NCI-H2171 (cell line): ENCODE results near the gene RMI2.
"Not testable (repeated sequence)": the region's sequence is repeated elsewhere in the genome, so short reads cannot be mapped to it uniquely, and the experiment has no call there.

Experiments
- DNase-seq: peaks from one replicate; lab custom pipeline; 2025; lab: John Stamatoyannopoulos, UW

RMI2 gene

GRCh38 chr16:11354733-11355574 is 9.7 kb downstream of the RMI2 start:
- DNase-seq = peak; percentile 21

- DNase-seq = no peak
Measured at GRCh38 chr16:11355862-11356261, 10.6 kb downstream of the RMI2 start.

GRCh38 chr16:11356573-11357331 is 11.5 kb downstream of the RMI2 start:
- no peak for DNase-seq

- DNase-seq = no peak
Measured at GRCh38 chr16:11358531-11358930, 13.3 kb downstream of the RMI2 start.

DNA sequence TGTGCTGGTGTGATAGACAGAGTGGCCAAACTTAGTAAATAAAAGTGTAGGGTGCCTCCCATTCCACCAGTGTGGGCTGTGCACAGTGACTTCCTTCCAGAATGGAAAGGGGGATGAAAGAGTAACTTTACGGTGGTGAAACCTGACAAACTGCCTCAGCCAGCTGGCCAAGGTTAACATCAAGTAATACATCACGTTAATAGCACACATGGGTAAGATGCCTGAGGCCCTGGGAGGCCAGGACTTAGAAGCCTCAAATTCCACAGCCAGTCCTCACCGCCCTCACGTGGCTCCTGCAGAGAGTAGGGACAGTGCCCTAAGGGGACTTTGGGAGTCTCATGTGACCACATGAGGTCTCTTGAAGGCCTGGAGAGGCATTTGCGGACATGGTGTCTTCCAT is 14.1 kb downstream of the RMI2 start:
- no peak for DNase-seq

- no peak for DNase-seq
Measured at GRCh38 chr16:11360641-11361373, 15.5 kb downstream of the RMI2 start.

DNA sequence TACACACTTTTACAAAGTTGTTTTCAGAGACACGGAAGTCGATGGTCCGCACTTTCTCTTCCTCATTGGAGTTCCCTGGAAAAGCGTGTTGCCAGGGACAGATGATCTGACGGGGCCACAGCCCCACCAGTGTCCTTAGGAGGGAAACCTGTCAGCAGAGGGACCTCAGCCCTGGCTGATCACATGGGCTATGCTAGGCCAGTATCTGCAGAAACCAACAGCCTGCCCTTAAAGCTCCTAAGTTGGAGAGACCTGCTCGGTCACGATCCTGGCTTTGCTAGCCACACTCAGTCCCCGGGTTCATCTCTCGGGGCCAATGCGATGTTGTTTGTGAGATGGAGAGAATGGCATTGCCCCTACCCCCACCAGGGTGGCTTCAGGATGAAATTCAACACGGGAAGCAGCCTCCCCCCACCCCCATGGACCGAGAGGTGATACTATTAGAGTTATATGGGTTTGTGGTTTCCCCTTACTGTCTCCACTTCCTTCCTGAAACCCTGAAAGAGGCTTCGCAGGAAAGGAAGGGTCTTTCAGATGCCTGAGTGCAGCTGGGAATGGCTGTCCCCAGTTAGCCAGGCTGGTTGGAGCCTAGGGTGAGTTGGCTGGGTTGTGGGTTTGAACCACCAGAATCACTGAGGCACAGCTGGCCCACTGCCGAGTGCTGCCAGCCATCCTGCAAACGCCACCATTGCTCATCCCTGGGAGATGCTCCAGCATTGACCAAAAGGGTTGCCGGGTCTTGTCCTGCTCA is 16.6 kb downstream of the RMI2 start:
- no peak for DNase-seq

- no peak for DNase-seq
Measured at GRCh38 chr16:11363927-11364258, 18.6 kb downstream of the RMI2 start.

DNA sequence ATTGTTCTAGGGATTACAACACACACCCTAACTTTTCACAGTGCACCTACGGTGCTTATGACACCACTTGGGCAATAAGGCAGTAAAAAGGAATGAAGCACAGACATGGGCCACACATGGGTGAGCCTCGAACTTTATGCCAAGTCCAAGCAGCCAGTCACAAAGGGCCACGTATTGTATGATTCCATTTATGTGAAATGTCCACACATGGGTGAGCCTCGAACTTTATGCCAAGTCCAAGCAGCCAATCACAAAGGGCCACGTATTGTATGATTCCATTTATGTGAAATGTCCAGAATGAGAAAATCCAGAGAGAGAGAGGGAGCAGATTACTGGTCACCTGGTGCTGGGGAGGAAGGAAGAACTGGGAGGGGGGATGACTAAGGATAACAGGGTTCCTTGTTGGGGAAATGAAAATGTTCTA is 22.2 kb downstream of the RMI2 start:
- DNase-seq = no peak

- DNase-seq = no peak
Measured at GRCh38 chr16:11370084-11370931, 25.0 kb downstream of the RMI2 start.

DNA sequence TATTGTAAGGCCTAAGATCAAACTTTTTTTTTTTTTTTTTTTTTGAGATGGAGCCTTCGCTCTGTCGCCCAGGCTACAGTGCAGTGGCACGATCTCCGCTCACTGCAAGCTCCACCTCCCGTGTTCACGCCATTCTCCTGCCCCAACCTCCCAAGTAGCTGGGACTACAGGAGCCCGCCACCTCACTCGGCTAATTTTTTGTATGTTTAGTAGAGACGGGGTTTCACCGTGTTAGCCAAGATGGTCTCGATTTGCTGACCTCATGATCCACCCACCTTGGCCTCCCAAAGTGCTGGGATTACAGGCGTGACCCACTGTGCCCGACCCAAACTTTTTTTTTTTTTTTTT is 25.6 kb downstream of the RMI2 start:
- not testable (repeated sequence) for DNase-seq

GRCh38 chr16:11372073-11372828 is 27.0 kb downstream of the RMI2 start:
- no peak for DNase-seq

GRCh38 chr16:11372829-11373306 is 27.6 kb downstream of the RMI2 start:
- no peak for DNase-seq

DNA sequence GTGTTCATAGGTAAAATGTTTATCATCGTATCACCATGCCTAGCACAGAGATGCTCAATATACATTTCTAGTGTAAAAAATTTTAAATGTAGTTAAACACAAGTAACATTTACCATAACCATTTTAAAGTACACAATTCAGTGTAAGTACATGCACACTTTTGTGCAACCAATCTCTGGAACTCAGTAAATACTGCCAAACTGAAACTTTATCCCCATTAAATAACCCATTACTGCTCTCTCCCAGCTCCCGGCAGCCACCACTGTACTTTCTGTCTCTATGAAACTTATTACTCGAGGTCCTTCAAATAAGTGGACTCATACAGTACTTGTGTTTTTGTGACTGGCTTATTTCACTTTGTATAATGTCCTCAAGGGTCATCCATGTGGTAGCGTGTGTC is 29.0 kb downstream of the RMI2 start:
- no peak for DNase-seq

- no peak for DNase-seq
Measured at GRCh38 chr16:11377154-11377553, 31.9 kb downstream of the RMI2 start.

- DNase-seq = not testable (repeated sequence)
Measured at GRCh38 chr16:11378951-11379350, 33.7 kb downstream of the RMI2 start.

DNA sequence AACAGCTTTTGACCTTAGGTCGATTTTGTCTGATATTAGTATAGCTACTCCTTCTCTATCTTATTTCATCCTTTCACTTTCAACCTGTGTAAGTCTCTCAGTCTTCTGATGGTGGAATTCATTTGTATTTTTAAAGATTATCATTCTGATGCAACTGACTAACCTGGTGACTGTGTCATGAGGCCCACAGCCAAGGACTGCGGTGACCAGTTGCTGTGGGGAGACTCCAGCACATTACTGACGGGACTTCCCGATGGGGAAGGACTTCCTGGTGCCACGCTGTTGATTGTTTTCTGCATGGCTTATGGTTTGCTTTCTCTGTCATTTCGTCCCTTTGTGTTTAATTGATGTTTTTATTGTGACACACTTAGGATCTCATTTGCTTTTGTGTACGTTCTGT is 34.2 kb downstream of the RMI2 start:
- DNase-seq = no peak

GRCh38 chr16:11380836-11381235 is 35.6 kb downstream of the RMI2 start:
- DNase-seq = no peak

GRCh38 chr16:11383481-11384183 is 38.4 kb downstream of the RMI2 start:
- DNase-seq = no peak
